Activated CD4-positive, alpha-beta T cell treated with anti-CD3 and anti-CD28 coated beads, Interleukin-10, Interleukin-2, amounts not matched to agents 100 ng/mL and 50 ng/mL, durations not matched to agents 16 hours and 8 hours (primary cell): ENCODE data around the gene GALNT16.
A peak's percentile ranks its signal among the peaks of the same experiment; 100 is the strongest.

ENCODE experiments used
- DNase-seq: peaks from one replicate; pipeline ENCODE4 v3.0.0-alpha.2; 2020

Gene GALNT16

GRCh38 chr14:69346710-69347109, 86.8 kb downstream of the GALNT16 start:
- DNase-seq, result no peak

GRCh38 chr14:69349091-69349777, 89.3 kb downstream of the GALNT16 start:
- DNase-seq, result no peak

- no peak for DNase-seq
Measured at GRCh38 chr14:69350892-69351291, 90.9 kb downstream of the GALNT16 start.

- DNase-seq, result no peak
Measured at GRCh38 chr14:69351385-69351784, 91.4 kb downstream of the GALNT16 start.

GRCh38 chr14:69351911-69352310, 92.0 kb downstream of the GALNT16 start:
- DNase-seq, result no peak

- no peak for DNase-seq
Measured at GRCh38 chr14:69353168-69353567, 93.2 kb downstream of the GALNT16 start.

- peak; percentile 82 for DNase-seq
Measured at GRCh38 chr14:69354383-69355153, 94.6 kb downstream of the GALNT16 start.

- DNase-seq, result no peak
Measured at GRCh38 chr14:69355154-69355597, 95.2 kb downstream of the GALNT16 start.

GRCh38 chr14:69355607-69356281, 95.8 kb downstream of the GALNT16 start:
- DNase-seq, result no peak

GRCh38 chr14:69356903-69357543, 97.1 kb downstream of the GALNT16 start:
- DNase-seq, result no peak

- DNase-seq, result no peak
Measured at GRCh38 chr14:69357544-69358200, 97.7 kb downstream of the GALNT16 start.

- DNase-seq, result peak; percentile 25
Measured at GRCh38 chr14:69358233-69358963, 98.4 kb downstream of the GALNT16 start.

GRCh38 chr14:69358966-69359365, 99.0 kb downstream of the GALNT16 start:
- no peak for DNase-seq

- DNase-seq, result no peak
Measured at GRCh38 chr14:69360438-69361108, 100.6 kb downstream of the GALNT16 start.

GRCh38 chr14:69363055-69363454, 103.1 kb downstream of the GALNT16 start:
- DNase-seq, result no peak

- no peak for DNase-seq
Measured at GRCh38 chr14:69363964-69364363, 104.0 kb downstream of the GALNT16 start.

GRCh38 chr14:69364378-69364777, 104.4 kb downstream of the GALNT16 start:
- no peak for DNase-seq

GRCh38 chr14:69366069-69366468, 106.1 kb downstream of the GALNT16 start:
- no peak for DNase-seq

GRCh38 chr14:69366761-69367160, 106.8 kb downstream of the GALNT16 start:
- DNase-seq, result no peak

GRCh38 chr14:69368381-69368780, 108.4 kb downstream of the GALNT16 start:
- no peak for DNase-seq

- no peak for DNase-seq
Measured at GRCh38 chr14:69370061-69370460, 110.1 kb downstream of the GALNT16 start.
